Hematopoietic multipotent progenitor cell treated with erythropoietin and hydrocortisone succinate and interleukin-3 and kit ligand, for 8 days (in vitro differentiated cells): Measurements from ENCODE around the gene ZG16B.

Experiments
- DNase-seq: peaks from one replicate; pipeline ENCODE4 v3.0.0-alpha.2; 2015

Gene ZG16B

DNA sequence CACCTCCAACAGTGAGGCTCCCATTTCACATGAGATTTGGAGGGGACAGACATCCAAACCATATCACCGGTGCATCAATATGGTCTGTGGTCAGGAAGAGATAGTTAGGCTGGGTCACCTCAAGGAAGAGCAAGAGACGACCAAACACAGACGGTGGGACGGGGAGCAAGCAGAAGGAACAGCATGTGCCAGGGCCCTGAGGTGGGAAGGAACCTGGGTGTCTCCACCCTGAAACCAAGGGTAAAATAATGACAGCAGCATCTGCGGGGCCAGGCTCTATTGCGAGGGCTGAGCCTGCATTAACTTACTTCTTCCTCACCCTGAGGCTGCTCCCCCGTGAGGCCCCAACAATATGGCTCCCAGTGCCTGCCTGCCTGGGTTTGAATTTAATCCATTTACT lies 21.9 kb upstream of the ZG16B start:
- DNase-seq: no peak

DNA sequence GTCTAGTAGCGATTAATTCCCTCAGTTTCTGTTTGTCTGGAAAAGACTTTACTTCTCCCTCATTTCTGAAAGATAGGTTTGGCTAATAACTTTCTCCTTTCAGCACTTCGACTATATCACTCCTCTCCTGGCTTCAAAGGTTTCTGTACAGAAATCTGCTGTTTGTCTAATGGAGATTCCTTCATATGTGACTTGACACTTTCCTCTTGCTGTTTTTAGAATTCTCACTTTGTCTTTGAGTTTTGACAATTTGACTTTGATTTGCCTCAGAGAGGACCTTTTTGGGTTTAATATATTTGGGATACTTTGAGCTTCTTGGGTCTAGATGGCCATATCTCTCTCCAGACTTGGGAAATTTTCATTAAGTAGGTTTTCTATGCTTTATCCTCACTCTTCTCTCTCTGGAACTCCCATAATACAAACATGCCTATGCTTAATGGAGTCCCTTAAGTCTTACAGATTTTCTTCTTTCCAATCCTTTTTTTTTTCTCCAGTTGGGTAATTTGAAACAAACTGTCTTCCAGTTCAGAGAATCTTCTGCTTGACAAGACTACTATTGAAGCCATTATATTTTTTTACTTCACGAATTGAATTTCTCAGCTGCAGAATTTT lies 20.8 kb upstream of the ZG16B start:
- DNase-seq: no peak

DNA sequence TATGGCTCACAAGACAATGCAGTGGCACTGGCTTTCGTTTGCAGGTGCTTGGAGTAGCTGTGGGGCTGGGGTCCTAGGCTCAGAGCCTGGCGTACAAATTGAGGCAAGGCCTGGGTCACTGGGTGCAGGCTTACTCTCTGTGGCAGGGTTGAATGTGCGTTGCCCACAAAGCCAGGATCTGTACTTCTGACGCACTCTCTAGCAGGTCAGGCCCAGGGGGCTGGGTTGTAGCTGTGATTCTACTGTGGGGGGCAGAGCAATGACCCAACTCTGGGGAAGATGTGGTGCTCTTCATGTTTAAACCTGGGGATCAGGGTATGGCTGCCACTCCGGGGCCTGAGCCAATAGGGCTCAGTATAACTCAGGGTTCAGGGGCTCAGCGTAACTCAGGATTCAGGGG lies 19.5 kb upstream of the ZG16B start:
- no peak for DNase-seq

DNA sequence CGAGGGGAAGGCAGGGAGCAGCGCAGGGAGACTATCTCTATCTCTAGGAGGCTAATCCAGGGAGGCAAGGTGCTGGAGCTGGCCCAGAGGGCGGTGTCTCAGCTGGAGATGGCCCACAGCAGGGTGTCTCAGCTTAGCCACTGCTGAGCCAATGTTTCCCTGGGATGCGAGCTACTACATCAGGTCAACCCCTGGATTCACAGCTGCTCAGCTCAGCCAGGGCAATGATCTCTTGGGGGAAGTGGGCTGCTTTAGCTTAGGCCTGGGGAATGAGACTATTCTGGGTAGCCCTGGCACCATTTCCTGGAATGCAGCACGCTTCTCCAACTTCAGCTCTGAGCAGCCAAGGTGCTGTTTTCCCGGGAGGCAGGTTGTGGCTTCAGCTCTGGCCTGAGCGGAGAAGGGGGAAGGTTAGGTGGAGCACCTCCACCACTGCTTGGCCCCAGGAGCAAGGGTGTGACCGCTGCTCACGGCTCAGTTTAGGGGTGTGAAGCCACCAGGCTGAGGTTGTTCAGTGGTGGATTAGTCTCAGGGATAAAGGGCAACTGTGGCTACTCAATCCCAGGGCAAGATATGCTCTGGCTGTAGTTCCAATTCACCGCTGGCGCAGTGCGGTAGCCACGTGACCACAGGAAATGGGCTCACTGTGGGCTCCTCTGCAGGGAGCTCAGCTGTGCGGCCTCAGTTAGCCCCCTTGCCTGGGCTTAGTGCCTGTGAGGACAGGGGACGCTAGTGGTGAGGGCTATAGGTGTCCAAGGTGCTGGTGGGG lies 18.2 kb upstream of the ZG16B start:
- DNase-seq: no peak

DNA sequence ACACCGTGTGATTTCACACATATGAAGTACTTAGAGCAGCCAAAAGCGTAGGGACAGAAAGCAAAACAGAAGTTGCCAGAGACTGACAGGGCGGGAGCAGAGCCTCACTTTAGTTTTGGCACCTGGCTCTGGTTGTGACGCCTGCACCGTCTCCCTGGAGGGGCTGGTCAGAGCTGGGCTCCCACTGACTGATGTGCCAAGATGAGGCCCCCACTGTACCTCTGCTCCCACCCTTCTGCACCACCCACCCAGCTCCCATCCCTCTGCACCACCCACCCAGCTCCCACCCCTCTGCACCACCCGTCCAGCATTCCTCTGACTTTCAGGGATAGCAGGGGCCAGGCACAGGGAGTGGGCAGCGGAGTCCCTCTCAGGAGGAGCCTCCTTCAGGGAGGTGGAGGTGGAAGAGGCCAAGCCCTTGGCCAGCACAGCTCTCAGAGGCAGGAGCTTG lies 16.3 kb upstream of the ZG16B start:
- no peak for DNase-seq

DNA sequence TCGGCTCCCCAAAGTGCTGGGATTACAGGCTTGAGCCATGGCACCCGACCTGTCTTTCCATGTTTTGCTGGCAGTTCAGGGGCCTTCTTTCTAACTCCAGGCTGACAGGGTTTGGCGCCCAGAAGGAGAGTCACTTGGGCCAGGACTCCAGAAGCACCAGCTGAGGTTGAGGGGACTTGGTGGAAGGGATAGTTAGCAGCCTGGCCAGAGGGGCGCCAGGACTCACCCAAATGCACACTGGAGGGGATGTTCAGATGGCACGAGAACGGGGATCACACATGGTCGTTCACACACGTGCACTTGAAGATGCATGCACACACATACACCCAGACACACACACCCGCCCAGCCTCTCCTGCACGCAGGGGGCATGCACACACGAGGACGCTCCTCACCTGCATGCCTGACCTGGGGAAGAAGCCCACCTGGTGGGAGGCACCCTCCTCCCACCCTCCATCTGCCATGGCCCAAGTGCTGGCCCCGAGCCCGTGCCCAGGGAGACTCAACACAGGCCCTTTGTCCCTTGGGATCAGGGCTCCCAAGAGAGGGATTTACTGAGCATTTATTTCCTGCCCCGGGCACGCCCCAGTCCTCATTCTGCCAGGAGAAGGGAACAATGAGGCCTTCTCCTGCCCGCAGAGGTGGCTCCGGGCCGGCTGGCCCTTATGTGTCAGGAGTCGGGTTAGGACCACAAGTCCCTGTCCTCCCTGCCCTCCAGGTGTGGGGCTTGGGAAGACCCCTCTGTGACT lies 15.4 kb upstream of the ZG16B start:
- DNase-seq: no peak

DNA sequence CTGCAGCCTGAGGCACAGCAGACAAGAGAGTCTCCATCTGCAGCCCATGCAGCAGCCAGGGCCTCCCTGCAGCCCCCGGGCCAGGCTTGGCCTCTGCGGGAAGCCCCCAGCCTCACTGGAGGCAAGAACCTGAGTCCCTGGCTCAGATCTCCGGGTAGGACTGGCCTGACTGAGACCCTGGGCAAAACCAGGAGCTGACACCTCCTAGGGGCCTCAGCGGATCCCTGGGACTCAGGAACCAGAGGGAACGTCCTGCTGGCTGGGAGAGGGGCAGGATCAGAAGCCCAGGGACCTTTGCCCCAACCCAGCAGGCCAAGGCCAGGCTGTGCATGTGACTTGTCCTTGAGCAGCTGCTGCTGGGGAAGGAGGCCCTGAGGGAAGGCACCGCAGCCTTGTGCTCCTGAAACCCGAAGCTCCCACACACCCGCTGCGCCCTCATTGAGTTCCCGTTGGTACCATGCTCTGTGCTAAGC lies 14.8 kb upstream of the ZG16B start:
- DNase-seq: no peak

DNA sequence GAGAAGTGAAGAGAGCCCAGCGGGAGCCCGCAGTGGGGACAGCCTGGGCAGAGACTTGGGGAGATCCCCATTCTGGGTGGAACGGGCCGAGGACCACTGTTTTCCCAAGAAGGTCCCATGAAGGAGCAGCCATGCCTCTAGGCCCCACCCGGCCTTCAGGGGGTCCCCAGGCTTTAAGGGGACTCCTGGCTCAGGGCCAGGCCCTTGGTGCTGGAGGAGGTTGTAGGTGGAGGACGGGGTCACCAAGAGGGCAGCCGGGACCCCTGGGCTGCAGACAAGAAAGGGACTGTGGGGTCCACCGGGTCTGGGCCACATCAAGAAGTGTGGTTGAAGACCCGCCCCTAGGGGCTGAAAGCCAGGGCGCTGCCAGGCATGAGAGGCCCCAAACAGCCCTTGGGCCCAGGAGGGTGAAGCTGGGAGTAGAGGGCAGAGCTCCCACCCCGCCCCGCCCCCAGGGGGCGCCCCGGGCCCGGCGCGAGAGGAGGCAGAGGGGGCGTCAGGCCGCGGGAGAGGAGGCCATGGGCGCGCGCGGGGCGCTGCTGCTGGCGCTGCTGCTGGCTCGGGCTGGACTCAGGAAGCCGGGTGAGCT lies 13.3 kb upstream of the ZG16B start, which contains the start of gene PRSS21:
Gene PRSS21, plus strand, starts transcription at position 487 of the 589 bp plus-strand sequence. Its CDS starts 32 bp downstream, at position 519.
- peak; percentile 11 for DNase-seq

DNA sequence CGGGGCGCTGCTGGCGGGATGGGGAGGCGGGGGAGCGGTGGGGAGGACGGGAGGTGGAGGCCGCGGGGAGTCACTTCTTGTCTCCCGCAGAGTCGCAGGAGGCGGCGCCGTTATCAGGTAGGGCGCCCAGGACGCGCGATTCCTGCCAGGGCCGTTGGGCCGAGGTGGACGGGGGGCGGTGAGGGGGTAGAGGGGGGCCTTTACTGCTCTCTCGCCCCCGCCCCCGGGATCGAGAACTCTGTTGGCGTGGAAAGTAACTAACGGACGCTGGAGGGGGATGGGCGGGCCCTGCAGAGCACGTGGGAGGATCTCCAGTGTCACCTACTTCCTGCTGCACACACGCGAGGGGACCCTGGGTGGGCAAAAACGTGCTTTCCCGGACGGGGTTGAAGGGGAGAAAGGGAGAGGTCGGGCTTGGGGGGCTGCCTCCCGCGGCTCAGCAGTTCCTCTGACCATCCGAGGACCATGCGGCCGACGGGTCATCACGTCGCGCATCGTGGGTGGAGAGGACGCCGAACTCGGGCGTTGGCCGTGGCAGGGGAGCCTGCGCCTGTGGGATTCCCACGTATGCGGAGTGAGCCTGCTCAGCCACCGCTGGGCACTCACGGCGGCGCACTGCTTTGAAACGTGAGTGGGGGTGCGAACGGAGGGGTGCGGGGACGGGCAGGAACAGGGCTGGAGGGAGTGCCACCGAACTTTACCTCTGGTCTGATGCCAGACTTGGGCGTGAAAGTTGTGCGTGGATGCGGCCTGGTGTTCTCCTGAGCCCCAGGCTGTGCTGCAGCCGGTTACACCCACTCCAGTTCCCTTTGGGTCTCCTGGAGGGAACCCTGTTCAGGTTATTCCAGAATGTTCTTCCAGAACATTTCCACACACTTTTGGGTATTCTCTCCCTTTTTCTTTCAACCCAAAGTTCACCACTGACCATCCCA lies 12.5 kb upstream of the ZG16B start:
- no peak for DNase-seq

DNA sequence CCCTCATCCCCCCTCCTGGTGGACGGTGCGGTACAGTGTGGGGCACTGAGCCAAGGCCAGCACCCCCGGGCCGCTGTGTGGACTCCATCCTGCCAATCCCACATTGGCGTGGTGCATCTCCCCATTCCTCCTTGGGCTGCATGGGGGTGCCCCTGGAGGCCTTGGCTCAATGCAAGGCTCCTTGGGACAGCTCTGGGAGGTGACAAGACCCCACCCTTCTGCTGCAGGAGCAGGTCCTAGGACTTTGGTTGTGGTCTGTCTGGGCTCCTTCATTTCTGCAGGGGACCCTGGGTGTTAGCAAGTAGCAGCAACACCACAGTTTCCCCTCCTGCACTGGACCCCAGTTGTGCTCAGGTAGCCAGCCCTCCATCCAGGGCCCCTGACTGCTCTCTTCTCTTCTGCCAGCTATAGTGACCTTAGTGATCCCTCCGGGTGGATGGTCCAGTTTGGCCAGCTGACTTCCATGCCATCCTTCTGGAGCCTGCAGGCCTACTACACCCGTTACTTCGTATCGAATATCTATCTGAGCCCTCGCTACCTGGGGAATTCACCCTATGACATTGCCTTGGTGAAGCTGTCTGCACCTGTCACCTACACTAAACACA lies 11.7 kb upstream of the ZG16B start:
- DNase-seq: no peak

DNA sequence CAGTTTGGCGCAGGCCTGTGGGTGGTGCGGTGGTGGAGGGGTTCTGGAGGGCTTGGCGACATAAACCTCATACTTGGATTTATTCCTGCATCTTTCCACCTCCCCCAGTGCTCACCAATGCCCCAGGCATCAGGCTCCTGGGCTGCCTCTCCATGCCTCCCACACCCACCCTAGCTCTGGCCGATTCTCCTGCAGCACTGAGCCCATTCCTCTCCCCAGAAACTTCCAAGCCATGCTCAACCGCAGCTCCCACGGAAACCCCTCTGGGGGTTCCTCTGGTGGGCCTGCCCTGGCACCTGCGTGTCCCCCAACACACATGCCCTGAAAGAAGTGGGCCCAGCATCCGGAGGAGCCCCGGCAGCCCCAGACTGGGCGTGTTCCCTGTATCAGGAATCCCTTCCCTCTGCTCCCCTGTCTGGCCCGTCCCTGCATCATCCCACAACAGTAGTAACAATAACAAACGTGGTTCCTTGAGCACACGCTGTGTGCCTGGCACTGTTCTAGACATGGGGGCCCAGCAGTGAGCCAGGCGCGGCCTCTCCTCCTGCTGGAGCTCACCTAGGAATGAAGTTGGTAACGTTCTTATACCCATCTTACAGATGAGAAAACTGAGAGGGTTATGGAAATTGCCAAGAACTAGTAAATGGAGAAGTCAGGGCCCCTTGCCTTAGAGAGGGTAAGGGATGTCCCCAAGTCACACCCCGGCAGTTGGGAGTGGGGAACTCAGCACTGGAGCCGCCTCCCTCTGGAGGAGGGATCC lies 10.7 kb upstream of the ZG16B start:
- no peak for DNase-seq

DNA sequence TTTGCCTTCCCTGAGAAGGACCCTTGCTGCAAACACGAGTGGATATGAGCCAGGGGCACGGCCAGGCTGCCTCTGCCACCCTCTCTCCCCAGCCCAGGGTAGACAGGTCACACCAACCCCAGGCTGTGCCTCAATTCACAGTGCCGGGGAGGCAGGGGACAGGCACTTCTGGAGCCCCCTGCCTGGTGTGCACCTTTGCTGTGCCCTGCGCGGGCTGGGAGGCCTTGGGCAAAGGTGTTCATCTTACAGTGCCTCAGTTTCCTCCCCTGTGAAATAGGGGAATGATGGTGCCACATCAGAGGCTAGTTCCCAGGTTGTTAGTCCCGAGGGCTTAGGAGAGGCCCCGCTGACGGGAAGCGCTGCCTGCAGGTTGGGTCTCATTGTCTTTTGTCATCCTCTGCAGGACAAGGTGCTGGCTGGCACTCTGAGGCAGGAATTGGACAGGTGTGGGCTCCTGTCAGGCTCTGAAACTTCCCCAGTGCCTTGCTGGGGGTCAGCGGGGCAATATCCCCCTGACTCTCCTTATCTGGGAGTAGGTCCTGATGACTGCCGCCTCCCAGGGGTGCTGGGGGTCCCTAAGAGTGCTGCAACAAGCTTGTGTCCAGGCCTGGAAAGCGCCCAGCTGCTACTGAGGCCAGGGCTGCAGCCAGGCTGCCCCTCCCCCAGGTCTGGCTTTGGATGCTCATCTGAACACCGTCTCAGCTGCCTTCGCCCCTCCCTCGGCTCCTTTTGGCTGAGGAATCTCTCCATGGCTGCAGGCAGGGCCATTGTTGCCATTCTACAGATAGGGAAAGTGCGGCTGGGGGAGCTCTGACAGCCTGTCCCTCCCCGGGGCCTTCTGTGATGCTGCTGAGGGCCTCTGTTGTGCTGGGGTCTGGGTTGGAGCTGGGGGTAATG lies 9.9 kb upstream of the ZG16B start:
- DNase-seq: no peak

DNA sequence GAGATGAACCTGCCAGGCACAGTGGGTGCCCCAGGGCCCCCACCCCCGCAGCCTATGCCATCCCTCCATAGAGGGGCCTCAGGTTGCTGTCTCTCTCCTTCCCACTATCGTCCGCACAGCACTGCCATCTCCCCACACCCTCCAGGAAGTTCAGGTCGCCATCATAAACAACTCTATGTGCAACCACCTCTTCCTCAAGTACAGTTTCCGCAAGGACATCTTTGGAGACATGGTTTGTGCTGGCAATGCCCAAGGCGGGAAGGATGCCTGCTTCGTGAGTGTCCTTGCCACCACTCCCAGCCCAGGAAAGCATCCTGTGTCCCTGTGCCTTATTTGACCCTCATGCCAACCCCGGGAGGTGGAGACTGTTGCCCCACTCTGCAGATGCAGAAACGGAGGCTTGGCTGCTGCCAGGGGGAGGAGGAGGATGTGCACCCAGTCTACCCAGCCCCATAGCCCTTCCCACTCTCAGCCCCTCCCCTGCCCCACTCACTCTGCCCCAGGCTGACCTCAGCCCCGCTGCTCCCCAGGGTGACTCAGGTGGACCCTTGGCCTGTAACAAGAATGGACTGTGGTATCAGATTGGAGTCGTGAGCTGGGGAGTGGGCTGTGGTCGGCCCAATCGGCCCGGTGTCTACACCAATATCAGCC lies 9.1 kb upstream of the ZG16B start:
- no peak for DNase-seq

DNA sequence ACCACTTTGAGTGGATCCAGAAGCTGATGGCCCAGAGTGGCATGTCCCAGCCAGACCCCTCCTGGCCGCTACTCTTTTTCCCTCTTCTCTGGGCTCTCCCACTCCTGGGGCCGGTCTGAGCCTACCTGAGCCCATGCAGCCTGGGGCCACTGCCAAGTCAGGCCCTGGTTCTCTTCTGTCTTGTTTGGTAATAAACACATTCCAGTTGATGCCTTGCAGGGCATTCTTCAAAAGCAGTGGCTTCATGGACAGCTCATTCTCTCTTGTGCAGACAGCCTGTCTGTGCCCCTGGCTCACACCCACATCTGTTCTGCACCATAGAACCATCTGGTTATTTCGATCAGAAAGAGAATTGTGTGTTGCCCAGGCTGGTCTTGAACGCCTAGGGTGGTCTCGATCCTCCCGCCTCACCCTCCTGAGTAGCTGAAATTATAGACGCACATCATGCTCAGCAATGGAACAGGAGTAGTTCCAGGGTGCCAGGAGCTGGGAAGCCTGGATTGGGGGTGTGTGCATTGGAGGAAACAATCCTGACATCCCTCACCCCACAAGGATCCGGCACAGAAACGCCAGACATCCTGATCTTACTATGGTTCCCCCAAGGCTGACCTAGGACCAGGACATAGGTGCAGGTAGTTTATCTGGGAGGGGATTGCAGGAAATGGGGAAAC lies 8.5 kb upstream of the ZG16B start:
- no peak for DNase-seq

DNA sequence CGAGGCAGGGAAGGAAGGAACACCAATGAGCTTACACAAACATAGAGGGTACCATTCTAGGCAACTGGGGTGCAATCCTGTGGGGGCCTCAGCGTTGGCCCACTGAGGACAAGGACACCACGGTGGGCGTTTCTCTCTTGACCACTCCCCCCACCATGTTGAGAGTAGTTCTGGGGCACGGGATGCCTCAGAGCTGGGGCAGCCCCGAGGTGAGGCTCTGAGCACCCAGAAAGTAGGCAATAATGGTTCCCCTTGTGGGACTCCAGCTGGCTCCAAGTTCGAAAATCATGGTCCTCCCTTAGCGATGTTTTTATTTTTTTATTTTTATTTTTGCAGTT lies 8.0 kb upstream of the ZG16B start:
- DNase-seq: no peak

DNA sequence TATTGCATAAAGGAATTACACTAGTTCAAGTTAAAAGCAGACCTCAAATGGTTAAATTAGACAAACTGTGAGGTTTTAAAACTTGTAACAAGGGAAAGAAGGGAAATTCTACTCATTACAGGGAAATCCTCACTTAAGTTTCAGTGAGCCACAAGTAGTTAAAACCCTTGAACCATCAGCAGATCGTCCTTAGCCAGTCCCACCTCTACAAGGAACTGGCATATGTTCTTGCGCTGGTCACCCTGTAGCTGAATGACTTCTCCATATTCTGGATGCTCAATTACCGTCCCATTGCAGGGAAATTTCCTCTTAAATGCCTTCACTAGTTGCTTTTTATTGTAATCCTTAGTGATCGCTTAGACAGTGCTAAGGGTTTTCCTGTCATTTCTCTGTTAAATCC lies 7.6 kb upstream of the ZG16B start:
- DNase-seq: no peak

DNA sequence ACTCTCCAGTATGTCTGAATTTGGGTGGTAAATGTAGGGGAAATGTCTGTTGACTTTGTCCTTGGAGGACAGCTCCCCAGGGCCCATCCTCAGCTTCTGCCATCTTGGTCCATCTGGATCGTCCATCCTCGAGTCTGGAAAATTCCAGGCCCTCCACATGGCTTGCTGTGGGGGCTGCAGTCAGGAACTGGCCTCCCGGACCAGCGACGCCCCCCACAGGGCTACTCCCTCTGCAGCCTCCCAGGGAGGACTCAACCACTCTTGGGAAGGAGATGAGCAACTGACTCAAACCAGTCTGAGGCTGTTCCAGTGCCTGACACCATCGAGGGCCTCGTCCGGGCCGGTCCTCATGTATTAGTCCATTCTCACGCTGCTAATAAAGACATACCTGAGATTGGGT lies 5.5 kb upstream of the ZG16B start:
- DNase-seq: no peak

DNA sequence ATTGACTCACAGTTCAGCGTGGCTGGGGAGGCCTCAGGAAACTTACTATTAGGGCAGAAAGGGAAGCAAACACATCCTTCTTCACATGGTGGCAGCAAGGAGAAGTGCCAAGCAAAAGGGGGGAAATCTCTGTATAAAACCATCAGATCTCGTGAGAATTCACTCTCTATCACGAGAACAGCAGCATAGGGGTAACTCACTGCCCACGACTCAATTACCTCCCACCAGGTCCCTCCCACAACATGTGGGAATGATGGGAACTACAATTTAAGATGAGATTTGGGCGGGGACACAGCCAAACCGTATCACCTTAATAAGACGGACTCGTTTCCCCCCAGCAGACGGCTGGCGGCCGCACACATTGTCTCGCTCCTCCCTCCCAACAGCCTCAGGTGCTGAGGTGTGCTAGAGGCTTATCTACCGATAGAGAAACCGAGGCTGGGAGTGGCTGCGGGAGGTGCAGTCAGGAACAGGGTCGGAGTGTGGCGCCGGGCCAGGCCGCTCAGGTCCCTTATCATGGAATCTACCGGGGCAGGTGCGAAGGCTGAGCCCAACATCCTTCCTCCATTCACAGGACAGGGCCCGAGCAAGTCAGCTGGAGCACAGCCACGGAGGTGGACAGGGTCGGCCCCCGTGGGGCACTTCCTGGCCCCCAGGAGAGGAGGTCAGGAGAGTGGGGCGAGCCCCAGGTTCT lies 4.9 kb upstream of the ZG16B start:
- no peak for DNase-seq
